Kidney (tissue), 14 donors: ENCODE data around the gene NCKAP5. TPM values are rescaled to one million over a fixed set of nuclear protein-coding genes. Genes with fewer than 3 reads are reported as not detected.

Source experiments
- DNase-seq, 5 donors: peaks; one replicate each; pipeline ENCODE4 v3.0.0-alpha.2; 2013 to 2020
- FAIRE-seq: peaks from 2 replicates; lab custom pipeline; 2012; peaks lifted over from hg19 to GRCh38; lab: Jason Lieb, UNC
- H3K27ac ChIP-seq, 2 donors: one replicate each; pipeline ENCODE4 v1.7.0; 2013; ENCODE audit warnings: low read depth in 2 of 2, low read length in 2 of 2, inconsistent platforms in 1 of 2
- H3K27me3 ChIP-seq: one replicate; pipeline ENCODE4 v1.7.1; 2013; ENCODE audit warnings: low read length, inconsistent platforms; ENCODE audit not compliant: control insufficient read depth, insufficient read depth
- H3K36me3 ChIP-seq, 3 donors: one replicate each; pipeline versions ENCODE4 v1.7.0 to v1.7.1; 2013; ENCODE audit warnings: low read length in 3 of 3, control low read depth in 1 of 3, inconsistent platforms in 1 of 3; ENCODE audit not compliant: insufficient read depth in 3 of 3, control insufficient read depth in 2 of 3
- H3K4me1 ChIP-seq, 3 donors: one replicate each; pipeline versions ENCODE4 v1.7.0 to v1.7.1; 2013; ENCODE audit warnings: low read length in 3 of 3, inconsistent platforms in 1 of 3, low read depth in 1 of 3; ENCODE audit not compliant: control insufficient read depth in 2 of 3, insufficient read depth in 2 of 3
- H3K4me3 ChIP-seq, 3 donors: one replicate each; pipeline versions ENCODE4 v1.7.0 to v1.8.1; 2013; ENCODE audit warnings: low read length in 3 of 3, control low read depth in 1 of 3, inconsistent platforms in 1 of 3
- H3K9ac ChIP-seq, 3 donors: one replicate each; pipeline versions ENCODE4 v1.7.0 to v1.7.1; 2013; ENCODE audit warnings: low read length in 3 of 3, control low read depth in 1 of 3, inconsistent platforms in 1 of 3
- H3K9me3 ChIP-seq, 3 donors: one replicate each; pipeline versions ENCODE4 v1.7.0 to v1.7.1; 2013; ENCODE audit warnings: low read length in 3 of 3, control low read depth in 1 of 3, inconsistent platforms in 1 of 3; ENCODE audit not compliant: control insufficient read depth in 2 of 3, insufficient read depth in 1 of 3
- CTCF ChIP-seq: IDR thresholded peaks from 3 replicates; pipeline ENCODE4 v1.5.1; 2012; ENCODE audit warnings: mild to moderate bottlenecking, moderate library complexity, borderline replicate concordance; ENCODE audit not compliant: insufficient read depth; ENCODE audit errors: extremely low read depth
- intact Hi-C: fragments of 100-400 bp; cut with DNase I; formaldehyde crosslinking; loops from one replicate; pipeline ENCODE4 v1.11.1; 2022
- polyA plus RNA-seq: library from polyadenylated mRNA; stranded (reverse); fragments of 350-450 nt; fragmentation: Illumina TruSeq; extraction: RNeasy Lipid Tissue Mini Kit (QIAGEN cat#74804); gene quantifications from one replicate; pipeline ENCODE4 v1.2.3, GENCODE V29; 2014; ENCODE audit warnings: low read depth, low replicate concordance; ENCODE audit not compliant: insufficient read depth
- total RNA-seq: library from RNA; stranded (reverse); fragmentation: NEBNext Ultra II Directional; extraction: Animal tissue kit (Norgen Biotek cat#: 25700); gene quantifications from one replicate; pipeline ENCODE4 v1.2.1, GENCODE V29; 2021
- donor health status: control.
- donor health status: control.
- donor health status: control.
- donor health status: control.
- donor health status: control.
- donor health status: DM: yes; HTN: yes; CAD: no.
- donor health status: Normal renal cell carcinoma (clear cell type).

The NCKAP5 gene
- total and polyA plus RNA-seq, 2 donors from 2014 or later, result 1.8 to 2.9 TPM

GRCh38 chr2:133077269-133077822, 490.9 kb downstream of the NCKAP5 start:
- no peaks in the 10 kb centered on the region for H3K27me3 ChIP-seq
- no peak for FAIRE-seq
- peak in 2 of 5 donors; percentile 38 to 56 for DNase-seq
- H3K4me1 ChIP-seq, result no peaks in the 10 kb centered on the region
- no peak overlapping the region for H3K4me3 ChIP-seq
- no peaks in the 10 kb centered on the region for H3K36me3 ChIP-seq
- no peak overlapping the region for H3K9ac ChIP-seq
- H3K27ac ChIP-seq, result no peak overlapping the region
- intact Hi-C loops, result no loop called here
- TF ChIP-seq CTCF, result no peak
- H3K9me3 ChIP-seq, result no peaks in the 10 kb centered on the region

GRCh38 chr2:133072837-133073694, 495.2 kb downstream of the NCKAP5 start:
- Histone ChIP-seq H3K9ac (no peak overlapping the region), H3K27me3 (no peaks in the 10 kb centered on the region), H3K36me3 (no peaks in the 10 kb centered on the region), H3K27ac (no peak overlapping the region), H3K9me3 (no peaks in the 10 kb centered on the region), H3K4me3 (no peak overlapping the region), H3K4me1 (no peaks in the 10 kb centered on the region)
- no peak for TF ChIP-seq CTCF
- DNase-seq (no peak), FAIRE-seq (no peak)
- intact Hi-C loops, result no loop called here

- no peaks in the 10 kb centered on the region for H3K36me3 ChIP-seq
- no peak for FAIRE-seq
- H3K27ac ChIP-seq, result no peak overlapping the region
- no peaks in the 10 kb centered on the region for H3K9me3 ChIP-seq
- no peak overlapping the region for H3K4me3 ChIP-seq
- H3K27me3 ChIP-seq, result no peaks in the 10 kb centered on the region
- DNase-seq, result peak in 4 of 5 donors; percentile 56 to 89 (median 82)
- no peaks in the 10 kb centered on the region for H3K4me1 ChIP-seq
- no peak overlapping the region for H3K9ac ChIP-seq
- intact Hi-C loops, result no loop called here
- no peak for TF ChIP-seq CTCF
Measured at GRCh38 chr2:133063775-133064174, 504.5 kb downstream of the NCKAP5 start.
